Endothelial cell (in vitro differentiated cells): ENCODE measurements around the gene RET. TPM values are rescaled to one million over a fixed set of nuclear protein-coding genes. Genes with fewer than 3 reads are reported as not detected.

ENCODE experiments used
- DNase-seq: peaks from one replicate; pipeline ENCODE4 v3.0.0; 2021; ENCODE audit warnings: low spot score
- H3K27ac Mint-ChIP-seq: one replicate; pipeline ENCODE4 v1.8.0; 2021; ENCODE audit warnings: mixed read lengths, inconsistent platforms; ENCODE audit not compliant: unreplicated experiment
- H3K27me3 Mint-ChIP-seq: one replicate; pipeline ENCODE4 v1.8.0; 2021; ENCODE audit warnings: mild to moderate bottlenecking, moderate library complexity, mixed read lengths, inconsistent platforms; ENCODE audit not compliant: unreplicated experiment
- H3K36me3 Mint-ChIP-seq: one replicate; pipeline ENCODE4 v1.8.0; 2021; ENCODE audit warnings: mild to moderate bottlenecking, low read depth, mixed read lengths, inconsistent platforms; ENCODE audit not compliant: unreplicated experiment
- H3K4me1 Mint-ChIP-seq: one replicate; pipeline ENCODE4 v1.8.0; 2021; ENCODE audit warnings: mild to moderate bottlenecking, mixed read lengths, inconsistent platforms; ENCODE audit not compliant: unreplicated experiment
- H3K4me3 Mint-ChIP-seq: one replicate; pipeline ENCODE4 v1.8.0; 2021; ENCODE audit warnings: mild to moderate bottlenecking, mixed read lengths, inconsistent platforms; ENCODE audit not compliant: unreplicated experiment
- H3K9me3 Mint-ChIP-seq: one replicate; pipeline ENCODE4 v1.8.0; 2021; ENCODE audit warnings: mixed read lengths, inconsistent platforms; ENCODE audit not compliant: unreplicated experiment
- total RNA-seq: library from RNA; stranded (reverse); fragmentation: NEBNext Ultra II Directional; extraction: Animal tissue kit (Norgen Biotek cat#: 25700); gene quantifications from one replicate; pipeline ENCODE4 v1.2.1, GENCODE V29; 2021; ENCODE audit not compliant: unreplicated experiment
- TF ChIP-seq, protein P1 (sequence below): fragments of 200-600 bp; sonication (generic); IDR thresholded peaks from one replicate; pipeline ENCODE4 v1.5.0; 2021; ENCODE audit warnings: antibody characterized with exemption; ENCODE audit not compliant: unreplicated experiment

Gene RET
- total RNA-seq, 1 donor from 2014 or later: 0.28 TPM

DNA sequence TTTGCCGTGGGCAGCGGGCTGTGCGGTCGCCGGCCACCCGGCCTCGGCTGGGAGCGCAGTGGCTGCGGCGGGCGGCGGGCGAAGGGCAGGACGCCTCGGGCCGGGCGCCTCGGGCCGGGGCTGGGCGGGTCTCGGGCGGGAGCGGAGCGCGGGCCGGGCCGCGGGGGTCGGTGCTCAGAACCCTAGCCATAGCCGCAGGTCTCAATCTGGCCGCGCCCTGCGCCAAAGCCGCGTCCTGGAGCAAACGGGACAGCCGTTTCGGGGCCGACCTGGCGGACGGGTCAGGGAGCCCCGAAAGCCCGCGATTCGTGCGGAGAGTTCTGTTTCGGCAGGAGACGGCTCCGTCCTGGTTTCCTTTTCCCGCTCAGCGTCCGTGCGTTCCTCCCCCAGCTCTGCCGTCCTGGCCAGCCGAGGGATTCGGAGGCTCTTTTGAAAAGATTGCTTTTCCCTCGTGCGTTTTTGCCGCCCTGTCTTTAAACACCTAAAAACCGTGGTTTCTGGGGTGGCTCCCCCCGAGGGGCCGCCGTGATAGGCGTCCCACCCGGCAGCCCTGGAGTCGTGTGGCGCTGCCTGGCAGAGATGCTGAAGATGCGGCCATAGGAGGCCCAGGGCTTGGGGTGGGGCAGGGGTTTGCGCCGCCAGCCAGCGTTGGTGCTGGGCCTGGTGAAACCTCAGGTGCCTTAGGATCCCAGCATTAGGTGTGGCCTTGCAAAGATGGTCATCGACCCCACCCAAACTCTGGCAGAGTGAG, 727 bp downstream of the RET start:
- DNase-seq: no peak
- TF ChIP-seq, protein P1, sequence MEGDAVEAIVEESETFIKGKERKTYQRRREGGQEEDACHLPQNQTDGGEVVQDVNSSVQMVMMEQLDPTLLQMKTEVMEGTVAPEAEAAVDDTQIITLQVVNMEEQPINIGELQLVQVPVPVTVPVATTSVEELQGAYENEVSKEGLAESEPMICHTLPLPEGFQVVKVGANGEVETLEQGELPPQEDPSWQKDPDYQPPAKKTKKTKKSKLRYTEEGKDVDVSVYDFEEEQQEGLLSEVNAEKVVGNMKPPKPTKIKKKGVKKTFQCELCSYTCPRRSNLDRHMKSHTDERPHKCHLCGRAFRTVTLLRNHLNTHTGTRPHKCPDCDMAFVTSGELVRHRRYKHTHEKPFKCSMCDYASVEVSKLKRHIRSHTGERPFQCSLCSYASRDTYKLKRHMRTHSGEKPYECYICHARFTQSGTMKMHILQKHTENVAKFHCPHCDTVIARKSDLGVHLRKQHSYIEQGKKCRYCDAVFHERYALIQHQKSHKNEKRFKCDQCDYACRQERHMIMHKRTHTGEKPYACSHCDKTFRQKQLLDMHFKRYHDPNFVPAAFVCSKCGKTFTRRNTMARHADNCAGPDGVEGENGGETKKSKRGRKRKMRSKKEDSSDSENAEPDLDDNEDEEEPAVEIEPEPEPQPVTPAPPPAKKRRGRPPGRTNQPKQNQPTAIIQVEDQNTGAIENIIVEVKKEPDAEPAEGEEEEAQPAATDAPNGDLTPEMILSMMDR: no peak
- H3K4me1 Mint-ChIP-seq: peaks cover 2% of the 10 kb centered on the region
- no peaks in the 10 kb centered on the region for H3K9me3 Mint-ChIP-seq
- peak overlapping the region; percentile 42 for H3K4me3 Mint-ChIP-seq
- peak overlapping the region; percentile 24 for H3K27ac Mint-ChIP-seq
- peaks cover 32% of the 10 kb centered on the region for H3K27me3 Mint-ChIP-seq
- no peaks in the 10 kb centered on the region for H3K36me3 Mint-ChIP-seq

DNA sequence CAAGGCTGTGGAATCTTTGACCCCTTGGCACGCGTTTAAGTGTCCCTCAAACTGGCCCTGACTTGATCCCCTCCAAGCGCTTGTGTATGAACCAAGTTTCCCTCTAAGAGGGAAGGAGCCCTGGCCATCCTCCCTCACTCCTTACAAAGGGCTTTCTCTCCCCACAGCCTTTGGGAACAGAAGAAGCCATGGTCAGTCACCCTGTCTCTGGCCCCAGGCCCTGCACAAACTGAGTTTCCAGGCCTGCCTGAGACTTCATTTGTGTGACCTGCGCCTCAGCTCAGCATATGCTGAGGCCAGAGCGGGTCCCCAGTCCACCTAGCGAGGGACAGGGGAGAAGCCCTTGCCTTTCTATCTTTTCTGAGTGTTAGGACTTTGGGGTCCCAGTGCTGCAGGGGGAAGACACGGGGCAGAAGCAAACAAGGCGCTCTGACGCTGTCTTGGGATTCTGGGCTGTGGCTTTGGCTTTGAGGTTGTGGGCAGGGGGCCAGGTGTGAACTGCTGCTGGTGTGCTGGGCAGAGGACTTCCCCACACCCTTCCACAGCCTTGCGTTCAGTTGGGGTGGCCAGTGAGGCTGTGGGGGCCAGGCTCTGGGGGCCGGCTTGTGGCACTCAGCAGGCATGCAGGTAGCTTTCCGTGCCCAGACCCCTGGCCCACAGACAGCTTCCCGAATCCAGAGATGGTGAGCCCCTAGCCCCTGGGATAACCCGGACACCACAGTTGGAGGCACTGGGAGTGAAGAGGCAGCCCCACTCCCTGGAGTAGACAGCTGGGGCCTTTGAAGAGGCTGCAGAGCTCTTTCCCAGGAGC, 1.5 kb downstream of the RET start:
- Mint-ChIP-seq H3K4me1 (peaks cover 6% of the 10 kb centered on the region), H3K36me3 (no peaks in the 10 kb centered on the region), H3K27ac (no peak overlapping the region), H3K9me3 (no peaks in the 10 kb centered on the region), H3K27me3 (peaks cover 30% of the 10 kb centered on the region), H3K4me3 (no peak overlapping the region)
- TF ChIP-seq, protein P1: no peak
- no peak for DNase-seq

DNA sequence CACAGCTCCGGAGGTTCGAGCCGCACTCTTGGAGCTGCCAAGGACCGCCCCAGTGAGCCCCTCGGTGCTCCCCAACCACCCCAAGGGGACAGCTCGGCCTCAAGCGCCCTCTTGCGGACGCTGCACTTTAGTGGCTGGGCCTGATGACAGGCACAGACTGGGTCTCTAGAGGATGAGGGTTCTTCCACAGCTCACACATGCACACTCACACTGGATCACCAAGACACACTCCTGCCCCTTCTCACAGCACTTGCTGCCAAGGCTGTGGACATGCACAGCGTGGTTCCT, 2.1 kb downstream of the RET start:
- Mint-ChIP-seq H3K4me1 (peaks cover 6% of the 10 kb centered on the region), H3K27ac (no peak overlapping the region), H3K27me3 (peaks cover 30% of the 10 kb centered on the region), H3K4me3 (no peak overlapping the region), H3K36me3 (no peaks in the 10 kb centered on the region), H3K9me3 (no peaks in the 10 kb centered on the region)
- TF ChIP-seq, protein P1: peak; percentile 56
- peak; percentile 72 for DNase-seq

DNA sequence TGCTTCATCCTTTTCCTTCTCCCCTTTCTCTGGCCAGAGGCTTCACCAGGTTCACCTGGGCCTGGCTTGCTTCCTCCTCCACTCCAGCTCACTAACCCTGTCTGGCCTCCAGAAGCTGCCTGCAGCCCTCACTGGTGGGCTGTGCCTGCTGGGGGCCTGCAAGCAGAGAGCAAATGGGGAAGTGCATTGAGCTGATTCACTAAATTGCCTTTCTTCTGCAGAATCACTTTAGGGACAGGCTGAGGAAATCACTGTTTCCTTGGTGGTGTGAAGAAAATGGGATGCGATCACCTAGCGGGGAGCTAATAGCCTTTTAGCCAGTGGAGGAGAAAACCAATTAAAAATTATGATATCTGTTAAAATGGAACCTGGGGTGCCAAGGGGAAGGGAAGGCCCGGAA, 3.0 kb downstream of the RET start:
- peaks cover 27% of the 10 kb centered on the region for H3K27me3 Mint-ChIP-seq
- H3K27ac Mint-ChIP-seq: peak overlapping the region; percentile 50
- H3K9me3 Mint-ChIP-seq: no peaks in the 10 kb centered on the region
- peaks cover 6% of the 10 kb centered on the region for H3K4me1 Mint-ChIP-seq
- no peak for DNase-seq
- TF ChIP-seq, protein P1: no peak
- H3K4me3 Mint-ChIP-seq: no peak overlapping the region
- H3K36me3 Mint-ChIP-seq: no peaks in the 10 kb centered on the region

DNA sequence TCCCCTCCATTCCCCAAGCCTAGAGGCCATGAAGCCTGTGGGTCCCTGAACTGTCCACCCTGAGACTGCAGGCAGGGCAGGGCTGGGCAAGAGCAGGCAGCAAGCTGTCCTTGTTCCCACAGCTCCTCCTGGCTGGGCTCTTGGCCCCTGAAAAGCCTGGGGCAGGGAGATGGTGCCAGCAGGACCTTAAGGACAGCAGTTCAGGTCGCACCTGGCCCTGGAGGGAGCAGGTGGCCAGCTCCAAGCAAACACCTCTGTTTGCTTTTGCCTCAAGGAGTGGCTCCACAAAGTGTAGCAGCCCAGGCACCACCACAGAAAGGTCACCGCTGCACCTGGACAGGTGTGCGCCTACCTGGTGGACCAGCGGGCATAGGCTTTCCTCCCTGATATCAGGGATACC, 5.2 kb downstream of the RET start:
- Mint-ChIP-seq H3K36me3 (no peaks in the 10 kb centered on the region), H3K27ac (no peak overlapping the region), H3K4me1 (peaks cover 6% of the 10 kb centered on the region), H3K9me3 (no peaks in the 10 kb centered on the region), H3K4me3 (no peak overlapping the region), H3K27me3 (peaks cover 25% of the 10 kb centered on the region)
- TF ChIP-seq, protein P1: no peak
- DNase-seq: no peak
